Upper lobe of right lung (tissue), 1 donor: ENCODE results near the gene LAMP5. TPM values are rescaled to one million over a fixed set of nuclear protein-coding genes. Genes with fewer than 3 reads are reported as not detected.

Experiments used
- ATAC-seq: fragments of 200-7000 bp; cut with Tn5 transposase; one replicate; pipeline ENCODE4 v1.9.1; 2020; ENCODE audit warnings: mild to moderate bottlenecking, moderate library complexity
- DNase-seq: peaks from one replicate; pipeline ENCODE4 v3.0.0-alpha.2; 2020
- H3K27ac ChIP-seq: fragments of 200-600 bp; one replicate; pipeline ENCODE4 v1.8.0; 2022
- H3K27me3 ChIP-seq: fragments of 200-600 bp; one replicate; pipeline ENCODE4 v1.8.0; 2022; ENCODE audit warnings: mild to moderate bottlenecking
- H3K36me3 ChIP-seq: fragments of 200-600 bp; one replicate; pipeline ENCODE4 v1.8.0; 2022
- H3K4me1 ChIP-seq: fragments of 200-600 bp; one replicate; pipeline ENCODE4 v1.8.0; 2022
- H3K4me3 ChIP-seq: fragments of 200-600 bp; one replicate; pipeline ENCODE4 v1.8.0; 2022; ENCODE audit warnings: mild to moderate bottlenecking
- H3K9me3 ChIP-seq: fragments of 200-600 bp; one replicate; pipeline ENCODE4 v1.8.0; 2022
- CTCF ChIP-seq: fragments of 200-600 bp; IDR thresholded peaks from one replicate; pipeline ENCODE4 v1.8.0; 2022; ENCODE audit warnings: antibody characterized with exemption
- intact Hi-C: fragments of 100-400 bp; cut with DNase I; formaldehyde crosslinking; loops from one replicate; pipeline ENCODE4 v1.11.0; 2022
- total RNA-seq: library from RNA; stranded (reverse); fragmentation: NEBNext Ultra II Directional; extraction: Animal tissue kit (Norgen Biotek cat#: 25700); gene quantifications from one replicate; pipeline ENCODE4 v1.2.1, GENCODE V29; 2021
- donor health status: DM: no; HTN: yes; CAD: no; lungs with severe emphysema.

Gene LAMP5
- total RNA-seq, 1 donor from 2014 or later, result 0.49 TPM

DNA sequence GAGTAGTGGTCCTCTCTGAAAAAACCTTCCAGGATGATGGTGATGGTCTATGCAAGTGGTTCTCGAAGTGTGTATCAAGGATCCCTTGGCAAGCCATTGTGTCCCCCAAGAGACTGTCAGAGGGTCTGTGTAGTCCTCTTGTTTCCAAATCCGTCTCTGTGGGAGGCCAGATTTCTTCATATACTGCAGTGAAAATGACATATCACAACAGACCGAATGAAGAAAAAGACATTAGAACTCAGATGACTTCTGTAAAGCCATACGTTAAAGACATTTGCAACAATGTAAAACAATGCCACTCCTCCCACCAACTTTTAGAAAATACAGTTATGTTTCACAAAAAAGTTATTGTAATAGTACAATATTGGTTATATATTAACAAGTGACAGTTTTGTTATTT is 27.2 kb upstream of the LAMP5 start:
- Histone ChIP-seq H3K36me3 (no peaks in the 10 kb centered on the region), H3K9me3 (no peaks in the 10 kb centered on the region), H3K4me1 (no peaks in the 10 kb centered on the region), H3K27me3 (no peaks in the 10 kb centered on the region), H3K4me3 (no peak overlapping the region), H3K27ac (no peak overlapping the region)
- no peak for TF ChIP-seq CTCF
- intact Hi-C loops, result no loop called here
- DNase-seq (no peak), ATAC-seq (no peak)

DNA sequence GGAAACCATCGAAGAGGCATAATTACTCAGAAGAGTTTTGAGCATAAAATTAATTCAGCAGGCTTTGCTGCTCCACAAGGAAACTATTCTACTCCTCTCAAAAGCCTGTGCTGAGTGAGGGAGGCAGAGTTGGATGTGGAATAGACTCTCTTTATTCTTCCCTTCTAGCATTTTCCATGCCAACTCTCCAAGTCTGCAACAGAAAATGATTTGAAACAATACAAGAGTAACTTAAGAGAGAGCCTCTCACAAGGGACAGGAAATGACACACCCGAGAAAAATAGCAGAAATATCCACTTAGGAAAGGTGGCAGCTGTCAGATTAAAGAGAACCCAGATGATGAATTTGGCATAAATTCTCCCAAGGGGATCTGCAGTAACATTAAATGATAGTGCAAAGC is 26.3 kb upstream of the LAMP5 start:
- DNase-seq (no peak), ATAC-seq (no peak)
- intact Hi-C loops, result no loop called here
- Histone ChIP-seq H3K4me3 (no peak overlapping the region), H3K27ac (no peak overlapping the region), H3K27me3 (no peaks in the 10 kb centered on the region), H3K4me1 (no peaks in the 10 kb centered on the region), H3K9me3 (no peaks in the 10 kb centered on the region), H3K36me3 (no peaks in the 10 kb centered on the region)
- no peak for TF ChIP-seq CTCF

- Histone ChIP-seq H3K27me3 (no peaks in the 10 kb centered on the region), H3K4me1 (peaks cover 4% of the 10 kb centered on the region), H3K27ac (no peak overlapping the region), H3K36me3 (no peaks in the 10 kb centered on the region), H3K9me3 (no peaks in the 10 kb centered on the region), H3K4me3 (no peak overlapping the region)
- intact Hi-C loops, result no loop called here
- DNase-seq (no peak), ATAC-seq (no peak)
- no peak for TF ChIP-seq CTCF
These were observed 24.2 kb upstream of the LAMP5 start for GRCh38 chr20:9490161-9490560.

DNA sequence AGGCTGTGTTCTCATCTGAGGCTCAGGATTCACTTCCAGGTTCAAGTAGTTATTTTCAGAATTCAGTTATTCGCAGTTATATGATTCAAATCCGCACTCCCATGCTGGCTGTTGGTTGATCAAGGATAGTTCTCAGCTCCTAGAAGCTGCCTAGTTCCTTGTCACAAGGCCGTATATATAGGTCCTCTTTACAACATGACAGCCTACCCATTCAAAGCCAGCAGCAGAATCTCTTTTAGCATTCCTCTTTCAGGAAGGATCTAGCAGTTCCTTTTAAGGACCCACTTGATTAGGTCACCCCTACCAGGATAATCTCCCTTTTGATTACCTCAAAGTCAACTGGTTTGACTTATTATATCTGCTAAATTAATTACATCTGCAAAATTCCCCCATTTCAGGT is 23.8 kb upstream of the LAMP5 start:
- peak; percentile 39 for ATAC-seq
- Histone ChIP-seq H3K4me3 (no peak overlapping the region), H3K27me3 (no peaks in the 10 kb centered on the region)

GRCh38 chr20:9491324-9491723 is 23.1 kb upstream of the LAMP5 start:
- Histone ChIP-seq H3K4me3 (no peak overlapping the region), H3K27ac (no peak overlapping the region), H3K27me3 (no peaks in the 10 kb centered on the region), H3K4me1 (peaks cover 4% of the 10 kb centered on the region), H3K9me3 (no peaks in the 10 kb centered on the region), H3K36me3 (no peaks in the 10 kb centered on the region)
- intact Hi-C loops, result no loop called here
- no peak for DNase-seq
- no peak for ATAC-seq
- TF ChIP-seq CTCF, result no peak

More for the DNA sequence above, 23.8 kb upstream of the LAMP5 start:
- Histone ChIP-seq H3K36me3 (no peaks in the 10 kb centered on the region), H3K27ac (no peak overlapping the region), H3K4me1 (peaks cover 4% of the 10 kb centered on the region), H3K9me3 (no peaks in the 10 kb centered on the region)
- no peak for DNase-seq
- no peak for TF ChIP-seq CTCF
- intact Hi-C loops, result no loop called here

DNA sequence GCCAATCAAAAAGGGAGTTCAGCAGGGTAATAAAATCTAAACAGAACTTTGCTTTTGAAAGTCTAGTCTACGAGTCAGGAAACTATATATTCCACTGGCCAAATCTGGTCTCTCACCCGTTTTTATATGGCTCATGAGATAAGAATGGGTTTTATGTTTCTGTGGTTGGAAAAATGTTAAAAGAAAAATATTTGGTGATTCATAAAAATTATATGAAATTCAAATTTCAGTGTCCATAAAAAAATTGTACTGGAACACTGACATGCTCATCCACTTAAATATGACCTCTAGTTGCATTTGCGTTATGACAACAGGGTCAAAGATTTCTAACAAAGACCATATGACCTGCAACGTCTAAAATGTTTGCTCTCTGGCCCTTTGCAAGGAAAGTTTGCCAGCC is 22.3 kb upstream of the LAMP5 start:
- no peaks in the 10 kb centered on the region for H3K36me3 ChIP-seq
- no peaks in the 10 kb centered on the region for H3K9me3 ChIP-seq
- no peak overlapping the region for H3K27ac ChIP-seq
- ATAC-seq (no peak), DNase-seq (no peak)
- TF ChIP-seq CTCF, result no peak
- intact Hi-C loops, result no loop called here
- H3K4me1 ChIP-seq, result peaks cover 4% of the 10 kb centered on the region
- no peak overlapping the region for H3K4me3 ChIP-seq
- H3K27me3 ChIP-seq, result no peaks in the 10 kb centered on the region
